Activated CD8-positive, alpha-beta memory T cell treated with anti-CD3 and anti-CD28 coated beads, Interleukin-2, amount 50 U/mL, for 1 hour (primary cell): ENCODE results near the gene FUT8.
"Not testable (repeated sequence)": the region's sequence is repeated elsewhere in the genome, so short reads cannot be mapped to it uniquely, and the experiment has no call there.

ENCODE experiments used
- DNase-seq: peaks from one replicate; pipeline ENCODE4 v3.0.0-alpha.2; 2020; ENCODE audit errors: extremely low read depth

FUT8 gene

DNA sequence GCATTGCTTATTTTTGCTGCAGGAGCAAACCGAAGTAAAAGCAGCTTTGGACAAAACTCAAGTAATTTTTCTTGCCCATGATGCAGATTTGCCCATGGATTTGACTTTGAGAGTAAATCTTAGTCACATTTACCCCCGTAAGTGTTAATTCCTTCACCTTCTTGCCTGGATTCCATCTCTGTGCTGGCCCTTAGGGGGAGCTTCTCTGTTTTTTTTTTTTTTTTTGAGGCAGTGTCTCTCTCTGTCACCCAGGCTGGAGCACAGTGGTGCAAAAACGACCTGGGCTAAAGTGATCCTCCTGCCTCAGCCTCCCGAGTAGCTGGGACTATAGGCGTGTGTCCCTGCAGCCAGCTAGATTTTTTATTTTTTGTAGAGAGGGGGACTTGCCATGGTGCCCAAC, 210.2 kb downstream of the FUT8 start:
- DNase-seq, result no peak

DNA sequence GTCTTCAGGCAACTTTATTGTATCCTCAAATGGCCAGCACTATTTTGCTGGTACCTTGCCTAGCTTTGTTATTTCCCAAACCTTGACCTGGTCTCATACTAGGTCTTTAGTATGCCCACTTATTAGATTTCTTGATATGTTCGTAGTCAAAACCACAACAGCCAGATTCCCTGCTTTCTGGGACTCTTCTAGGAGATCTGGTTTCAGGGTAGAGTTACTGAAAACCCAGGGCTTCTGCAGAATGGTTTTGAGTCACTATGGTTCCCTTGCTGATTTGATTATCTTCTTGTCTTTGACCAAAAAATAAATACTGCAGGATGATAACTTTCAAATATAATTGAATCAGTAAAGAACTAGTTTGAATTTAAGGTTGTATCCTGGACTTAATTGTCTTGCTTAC, 211.2 kb downstream of the FUT8 start:
- no peak for DNase-seq

DNA sequence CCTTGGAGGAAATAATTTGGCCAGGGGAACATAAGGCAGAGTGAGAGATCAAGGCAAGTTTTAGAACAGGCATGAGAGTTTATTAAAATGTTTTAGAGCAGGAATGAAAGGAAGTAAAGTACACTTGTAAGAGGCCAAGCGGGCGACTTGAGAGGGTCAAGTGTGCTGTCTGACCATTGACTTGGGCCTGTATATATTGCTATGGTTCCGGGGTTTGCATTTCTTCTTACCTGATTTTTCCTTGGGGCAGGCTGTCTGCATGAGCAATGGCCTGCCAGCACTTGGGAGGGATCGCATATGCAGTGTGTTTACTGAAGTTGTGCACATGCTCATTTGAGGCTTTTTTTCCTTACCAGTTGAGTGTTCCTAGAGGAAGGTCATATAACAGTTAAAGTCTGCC, 214.8 kb downstream of the FUT8 start:
- no peak for DNase-seq

DNA sequence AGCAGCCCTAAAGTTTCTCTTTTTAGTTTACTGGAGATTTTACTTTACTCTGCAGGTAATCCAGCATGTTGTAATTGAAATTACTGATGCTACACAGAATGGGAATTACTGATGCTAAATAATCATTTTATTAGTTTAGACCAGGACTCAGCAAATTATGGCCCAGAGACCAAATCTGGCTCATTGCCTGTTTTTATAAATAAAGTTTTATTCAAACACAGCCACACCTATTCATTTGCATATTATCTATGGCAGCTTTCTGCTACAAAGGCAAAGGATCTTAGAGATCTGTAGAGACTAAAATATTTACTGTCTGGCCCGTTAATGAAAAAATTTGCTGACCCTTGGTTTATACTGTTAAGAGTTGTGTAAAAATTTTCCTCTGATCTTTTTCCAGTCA, 216.1 kb downstream of the FUT8 start:
- no peak for DNase-seq

DNA sequence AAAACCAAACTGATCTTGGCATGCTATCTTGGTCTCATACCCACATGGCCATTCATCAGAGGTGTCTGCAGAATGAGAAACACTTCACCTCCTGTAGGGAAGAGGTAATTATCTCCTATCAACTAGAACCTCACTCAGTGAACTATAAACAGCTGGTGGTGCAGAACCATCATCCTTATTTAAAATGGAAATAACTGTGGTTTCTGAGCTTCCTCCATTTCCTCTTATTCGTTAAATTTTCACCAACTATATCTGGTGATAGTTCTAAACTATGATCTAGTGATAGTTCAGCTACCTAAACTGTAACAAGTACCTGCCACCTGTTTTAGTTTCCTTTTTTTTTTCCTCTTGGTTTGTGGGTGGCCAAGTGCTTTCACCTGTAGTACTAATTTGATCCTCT, 218.5 kb downstream of the FUT8 start:
- DNase-seq, result no peak

DNA sequence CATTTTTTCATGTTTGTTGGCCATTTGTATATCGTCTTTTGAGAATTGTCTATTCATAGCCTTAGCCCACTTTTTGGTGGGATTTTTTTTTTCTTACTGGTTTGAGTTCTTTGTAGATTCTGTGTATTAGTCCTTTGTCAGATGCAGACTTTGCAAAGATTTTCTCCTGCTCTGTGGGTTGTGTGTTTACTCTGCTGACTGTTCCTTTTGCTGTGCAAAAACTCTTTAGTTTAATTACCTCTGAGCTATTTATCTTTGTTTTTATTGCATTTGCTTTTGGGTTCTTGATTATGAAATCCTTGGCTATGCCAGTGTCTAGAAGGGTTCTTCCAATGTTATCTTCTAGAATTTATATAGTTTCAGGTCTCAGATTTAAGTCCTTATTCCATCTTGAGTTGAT, 220.0 kb downstream of the FUT8 start:
- no peak for DNase-seq

DNA sequence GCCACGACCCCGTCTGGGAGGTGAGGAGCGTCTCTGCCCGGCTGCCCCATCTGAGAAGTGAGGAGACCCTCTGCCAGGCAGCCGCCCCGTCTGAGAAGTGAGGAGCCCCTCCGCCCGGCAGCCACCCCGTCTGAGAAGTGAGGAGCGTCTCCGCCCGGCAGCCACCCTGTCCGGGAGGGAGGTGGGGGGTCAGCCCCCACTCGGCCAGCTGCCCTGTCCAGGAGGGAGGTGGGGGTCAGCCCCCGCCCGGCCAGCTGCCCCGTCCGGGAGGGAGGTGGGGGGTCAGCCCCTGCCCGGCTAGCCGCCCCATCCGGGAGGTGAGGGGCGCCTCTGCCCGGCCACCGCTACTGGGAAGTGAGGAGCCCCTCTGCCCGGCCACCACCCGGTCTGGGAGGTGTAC, 221.1 kb downstream of the FUT8 start:
- DNase-seq, result not testable (repeated sequence)

DNA sequence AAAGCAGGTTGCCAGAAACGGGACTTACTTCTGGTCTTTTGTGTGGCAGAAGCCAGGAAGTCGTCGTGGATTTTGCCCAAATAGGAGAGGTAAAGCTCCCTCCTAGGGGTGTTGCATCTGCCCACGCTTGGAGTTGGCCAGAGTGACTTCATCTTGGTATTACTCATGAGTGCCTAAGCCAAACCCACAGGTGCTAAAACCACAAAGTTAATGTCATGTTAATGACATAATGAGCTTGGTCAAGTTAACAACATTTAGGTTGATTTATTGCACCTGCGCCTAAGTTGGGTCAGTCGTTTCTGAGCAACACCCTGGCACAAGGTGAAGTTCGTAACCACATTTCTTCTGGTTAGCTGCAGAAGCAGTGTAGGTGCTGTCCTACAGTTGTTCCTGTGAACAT, 225.2 kb downstream of the FUT8 start:
- no peak for DNase-seq

DNA sequence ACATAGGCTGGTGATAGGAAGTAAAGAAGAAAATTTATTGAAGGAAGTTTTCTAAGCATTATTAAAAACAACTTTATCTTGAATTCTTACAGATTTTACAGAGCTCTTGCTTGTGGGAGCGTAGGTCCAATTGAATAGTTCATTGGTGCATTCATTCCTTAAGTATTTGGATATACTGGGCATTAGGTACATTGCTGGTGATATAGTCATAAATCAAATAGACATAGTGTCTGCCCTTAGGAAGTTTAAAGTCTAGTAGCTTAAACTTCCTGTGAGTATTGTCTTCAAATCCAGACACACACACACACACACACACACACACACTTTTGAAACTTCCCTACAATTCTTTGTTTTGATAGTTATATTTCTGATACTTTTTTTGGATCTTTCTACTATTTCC, 226.7 kb downstream of the FUT8 start:
- DNase-seq, result no peak

DNA sequence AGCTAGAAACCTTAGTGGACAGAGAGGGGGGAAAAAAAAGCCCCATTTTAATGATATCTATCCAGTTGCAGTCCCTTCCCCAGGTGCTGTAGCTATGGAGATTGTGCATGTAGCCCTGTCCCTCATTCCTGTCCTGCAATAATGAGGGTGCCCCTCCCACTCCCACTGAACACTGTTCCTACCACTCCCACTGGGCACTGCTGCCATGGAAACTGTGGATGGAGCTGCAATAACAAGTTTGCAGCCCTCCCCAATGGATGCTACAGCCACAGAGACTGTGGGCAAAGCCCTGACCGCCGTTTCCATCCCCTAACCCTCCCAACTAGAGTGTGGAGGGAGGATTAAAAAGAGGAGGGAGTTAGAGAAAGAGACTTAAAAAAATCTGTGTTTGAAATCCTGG, 238.3 kb downstream of the FUT8 start:
- DNase-seq, result no peak

DNA sequence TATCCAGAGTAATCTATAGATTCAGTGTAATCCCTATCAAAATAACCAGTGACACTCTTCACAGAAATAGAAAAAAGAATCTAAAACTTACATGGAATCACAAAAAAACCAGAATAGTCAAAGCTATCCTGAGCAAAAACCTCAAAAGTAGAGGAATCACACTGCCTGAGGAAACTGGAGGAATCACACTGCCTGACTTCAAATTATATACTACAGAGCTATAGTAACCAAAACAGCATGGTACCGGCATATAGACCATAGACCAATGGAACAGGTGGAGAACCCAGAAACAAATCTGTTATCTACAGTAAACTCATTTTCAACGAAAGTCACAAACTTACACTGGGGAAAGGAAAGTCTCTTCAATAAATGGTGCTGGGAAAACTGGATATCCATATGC, 244.0 kb downstream of the FUT8 start:
- no peak for DNase-seq

DNA sequence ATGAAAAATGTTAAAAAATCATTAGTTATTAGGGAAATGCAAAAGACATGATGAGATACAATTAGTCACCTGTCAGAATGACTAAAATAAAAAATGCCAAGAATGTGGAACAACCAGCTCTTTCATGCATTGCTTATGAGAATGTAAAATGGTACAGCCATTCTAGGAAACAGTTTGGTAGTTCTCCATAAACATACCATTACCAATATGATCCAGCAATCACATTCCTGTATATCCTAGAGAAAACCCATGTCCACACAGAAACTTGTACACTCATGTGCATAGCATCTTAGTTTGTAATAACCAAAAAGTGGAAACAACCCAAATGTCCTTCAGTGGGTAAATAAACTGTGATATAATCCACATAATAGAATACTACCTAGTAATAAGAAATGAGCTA, 245.7 kb downstream of the FUT8 start:
- no peak for DNase-seq

DNA sequence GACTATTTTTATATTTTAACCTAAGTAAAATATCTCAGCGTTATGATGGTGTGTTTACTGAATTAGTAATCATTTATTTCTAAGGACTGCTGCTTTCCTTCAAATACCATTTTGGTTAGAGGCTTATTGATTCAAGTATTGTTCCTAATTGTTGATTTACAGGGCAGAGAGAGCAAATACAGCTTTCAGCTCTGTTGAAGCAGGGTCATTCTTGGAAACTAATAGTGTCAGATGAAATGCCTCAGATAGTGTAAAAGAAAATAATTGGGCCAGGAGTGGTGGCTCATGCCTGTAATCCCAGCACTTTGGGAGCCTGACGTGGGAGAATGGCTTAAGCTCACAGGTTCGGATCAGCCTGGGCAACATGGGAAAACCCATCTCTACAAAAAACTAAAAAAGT, 249.3 kb downstream of the FUT8 start:
- no peak for DNase-seq

DNA sequence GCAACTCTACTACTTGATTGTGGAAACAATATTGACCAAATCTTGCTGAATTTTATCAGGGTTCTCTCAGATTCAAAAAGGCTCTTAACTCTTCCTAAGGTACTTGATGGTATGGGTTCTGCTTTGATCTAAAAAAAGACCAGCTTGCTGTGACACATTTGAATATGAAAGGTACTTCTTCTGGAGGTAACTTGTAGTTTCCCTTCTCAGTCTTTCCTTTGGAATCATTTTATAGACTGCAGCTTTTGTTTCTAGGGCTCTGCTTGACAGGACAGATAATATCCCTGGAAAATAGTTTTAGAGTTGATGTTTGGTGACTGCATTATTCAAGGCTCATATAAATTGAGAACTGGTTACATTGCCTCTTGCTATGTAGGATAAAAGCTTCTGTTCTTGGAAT, 251.9 kb downstream of the FUT8 start:
- no peak for DNase-seq

DNA sequence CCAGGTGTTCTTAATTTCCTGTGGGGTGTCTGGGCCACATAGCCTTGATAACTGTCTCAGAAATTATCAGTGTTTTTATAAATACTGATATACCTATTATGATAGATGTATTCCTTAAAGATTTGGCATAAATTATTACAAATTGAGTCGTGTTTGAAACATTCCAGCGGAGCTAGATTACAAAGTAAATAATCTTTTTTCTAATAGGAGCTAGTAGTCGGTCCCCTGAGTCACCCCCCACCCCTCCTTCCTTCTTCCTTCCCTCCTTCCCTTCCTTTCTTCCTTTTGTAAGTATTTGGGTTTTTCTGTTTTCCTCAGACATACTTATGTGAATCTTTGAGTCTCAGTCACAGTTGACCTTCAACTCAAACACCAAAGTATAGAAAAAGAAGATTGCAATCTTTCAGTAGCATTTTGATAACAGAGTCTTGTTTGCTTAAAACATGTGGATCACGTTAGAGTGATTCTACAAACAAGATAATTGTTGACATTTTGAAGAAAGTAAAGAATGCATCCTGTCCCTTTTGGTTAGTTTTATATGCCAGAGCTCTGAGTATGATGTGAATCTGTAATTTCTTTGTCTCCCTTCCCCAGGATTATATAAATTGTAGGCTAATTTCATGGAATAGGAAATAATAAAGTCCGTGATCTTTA, 264.0 kb downstream of the FUT8 start:
- no peak for DNase-seq

DNA sequence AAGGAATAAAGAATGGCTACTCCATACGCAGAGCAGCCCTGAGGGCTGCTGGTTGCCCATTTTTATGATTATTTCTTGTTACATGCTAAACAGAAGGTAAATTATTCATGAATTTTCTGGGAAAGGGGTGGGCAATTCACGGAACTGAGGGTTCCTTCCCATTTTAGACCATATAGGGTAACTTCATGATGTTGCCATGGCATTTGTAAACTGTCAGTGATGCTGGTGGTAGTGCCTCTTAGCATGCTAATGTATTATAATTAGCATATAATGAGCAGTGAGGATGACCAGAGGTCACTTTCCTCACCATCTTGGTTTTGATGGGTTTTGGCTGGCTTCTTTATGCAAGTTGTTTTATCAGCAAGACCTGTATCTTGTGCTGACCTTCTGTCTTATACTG, 273.0 kb downstream of the FUT8 start:
- no peak for DNase-seq

DNA sequence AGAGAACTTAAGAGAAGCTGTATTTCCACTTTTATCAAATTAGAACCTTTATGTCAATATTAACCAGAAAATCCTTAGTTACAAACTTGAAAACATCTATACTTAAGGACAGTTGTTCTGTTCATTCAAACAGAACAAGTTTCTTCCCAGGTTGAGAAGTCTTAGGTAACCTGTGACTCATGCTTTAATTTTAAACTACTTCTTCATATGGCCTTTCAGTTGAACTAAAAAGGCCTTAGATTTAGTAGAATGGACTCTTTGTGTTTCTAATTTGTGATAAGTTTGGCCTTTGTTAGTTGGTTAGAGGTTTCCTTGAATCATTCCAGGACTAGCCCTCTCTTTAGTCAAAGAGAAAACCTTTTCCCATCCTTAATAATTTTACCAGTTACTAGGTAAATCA, 274.2 kb downstream of the FUT8 start:
- no peak for DNase-seq

DNA sequence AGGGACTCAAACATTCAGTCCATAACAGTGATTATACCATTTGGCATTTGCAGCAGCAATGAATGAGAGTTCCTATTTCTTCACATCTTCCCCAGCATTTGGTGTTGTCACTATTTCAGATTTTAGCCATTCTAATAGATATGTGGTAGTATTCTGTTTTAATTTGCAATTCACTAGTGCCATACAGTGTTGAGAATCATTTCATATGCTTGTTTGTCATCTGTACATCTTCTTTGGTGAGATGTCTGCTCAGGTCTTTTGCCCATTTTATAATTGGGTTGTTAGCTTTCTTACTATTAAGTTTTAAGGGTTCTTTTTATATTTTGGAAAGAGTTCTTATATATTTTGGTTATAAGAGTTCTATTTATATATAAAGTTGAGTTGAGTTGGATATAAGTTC, 276.5 kb downstream of the FUT8 start:
- no peak for DNase-seq

DNA sequence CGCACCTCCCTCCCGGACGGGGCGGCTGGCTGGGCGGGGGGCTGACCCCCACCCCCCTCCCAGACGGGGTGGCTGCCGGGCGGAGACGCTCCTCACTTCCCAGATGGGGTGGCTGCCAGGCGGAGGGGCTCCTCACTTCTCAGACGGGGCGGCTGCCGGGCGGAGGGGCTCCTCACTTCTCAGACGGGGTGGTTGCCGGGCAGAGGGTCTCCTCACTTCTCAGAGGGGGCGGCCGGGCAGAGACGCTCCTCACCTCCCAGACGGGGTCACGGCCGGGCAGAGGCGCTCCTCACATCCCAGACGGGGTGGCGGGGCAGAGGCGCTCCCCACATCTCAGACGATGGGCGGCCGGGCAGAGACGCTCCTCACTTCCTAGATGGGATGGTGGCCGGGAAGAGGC, 280.0 kb downstream of the FUT8 start:
- not testable (repeated sequence) for DNase-seq

DNA sequence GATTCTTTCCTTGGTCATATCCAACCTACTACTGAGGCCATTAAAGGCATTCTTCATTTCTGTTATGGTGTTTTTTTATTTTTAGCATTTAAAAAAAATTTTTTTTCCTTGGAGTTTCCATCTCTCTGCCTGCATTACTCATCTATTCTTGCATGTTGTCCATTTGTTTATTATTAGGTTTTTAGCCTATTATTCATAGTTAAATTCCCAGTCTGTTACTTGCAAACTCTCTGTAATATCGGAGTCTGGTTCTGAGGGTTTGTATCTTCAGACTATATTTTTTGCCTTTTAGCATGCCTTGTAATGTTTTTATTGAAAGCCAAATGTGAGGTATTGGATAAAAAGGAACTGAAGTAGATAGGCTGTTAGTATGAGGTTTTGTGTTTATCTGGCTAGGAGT, 284.3 kb downstream of the FUT8 start:
- DNase-seq, result no peak

DNA sequence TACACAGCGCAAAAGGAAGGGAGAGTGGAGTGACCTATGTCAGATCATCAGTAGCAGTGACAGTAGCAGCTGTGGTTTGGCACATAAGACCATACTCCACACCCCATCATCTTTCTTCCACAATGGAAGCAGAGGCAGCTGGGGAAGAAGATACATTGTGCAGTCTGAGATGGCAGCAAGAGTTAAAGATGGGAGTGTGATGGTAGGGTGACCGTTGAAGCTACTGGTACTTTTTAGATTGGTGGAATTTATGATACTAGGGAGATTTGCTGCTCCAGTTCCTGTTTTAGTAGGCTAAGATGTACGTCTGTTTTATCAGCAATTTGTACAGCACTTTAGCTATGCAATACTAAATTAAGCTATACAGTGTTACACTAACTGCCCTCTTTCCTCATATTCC, 291.0 kb downstream of the FUT8 start:
- DNase-seq, result no peak

DNA sequence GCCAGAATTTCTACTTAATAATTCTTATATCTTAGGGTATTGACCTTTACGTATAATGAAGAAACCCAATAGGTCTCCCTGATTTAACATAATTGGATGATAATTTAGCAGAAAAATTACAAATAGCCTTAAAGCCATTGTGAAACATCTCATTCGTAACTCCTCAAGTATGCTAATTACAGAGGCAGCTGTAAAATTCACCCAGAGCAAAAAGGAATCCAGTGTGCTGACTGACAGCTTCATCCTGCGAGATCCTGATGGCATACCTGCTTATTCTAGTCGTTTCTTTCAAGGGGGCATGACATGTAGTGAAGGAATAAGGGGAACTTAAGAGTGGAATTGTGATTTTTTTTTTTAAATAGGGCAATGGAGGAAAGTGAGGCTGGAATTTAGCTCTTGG, 291.5 kb downstream of the FUT8 start:
- no peak for DNase-seq

DNA sequence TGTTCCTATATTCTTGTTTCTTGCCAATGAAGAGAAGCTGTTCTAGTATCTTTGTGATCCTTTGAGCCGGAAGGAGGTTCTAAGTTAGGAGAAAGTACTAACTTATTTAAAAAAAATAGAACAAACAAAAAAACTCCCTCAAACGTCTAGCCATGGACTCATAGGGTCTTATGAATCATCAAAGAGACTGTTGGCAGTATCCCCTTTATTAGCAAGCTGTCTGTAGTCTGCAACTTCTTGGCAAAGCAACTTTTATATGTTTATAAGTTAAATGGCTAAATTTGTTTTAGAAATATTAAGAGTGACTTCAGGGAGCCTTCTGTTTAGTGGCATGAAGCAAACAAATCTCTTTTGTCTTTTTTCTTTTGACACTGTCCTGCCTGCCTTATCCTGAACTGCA, 291.9 kb downstream of the FUT8 start:
- no peak for DNase-seq

DNA sequence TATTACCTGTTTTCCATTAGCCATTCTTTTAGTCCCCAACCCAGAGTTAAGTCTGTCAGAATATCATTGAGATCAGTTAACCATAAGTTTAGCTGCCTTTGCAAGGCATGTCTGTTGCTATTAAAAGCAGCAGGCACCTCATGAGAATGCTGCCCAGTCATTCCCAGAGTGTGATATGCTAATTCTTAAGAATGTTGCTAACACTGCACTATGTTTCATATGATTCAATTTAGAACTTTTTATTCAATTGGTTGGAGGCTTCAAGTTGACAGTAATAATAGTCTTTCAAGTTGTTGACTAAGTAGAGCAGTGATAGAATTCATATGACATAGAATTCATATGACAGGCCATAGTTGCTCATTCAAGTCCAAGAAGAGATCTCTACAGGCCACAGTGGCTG, 292.3 kb downstream of the FUT8 start:
- DNase-seq, result no peak

DNA sequence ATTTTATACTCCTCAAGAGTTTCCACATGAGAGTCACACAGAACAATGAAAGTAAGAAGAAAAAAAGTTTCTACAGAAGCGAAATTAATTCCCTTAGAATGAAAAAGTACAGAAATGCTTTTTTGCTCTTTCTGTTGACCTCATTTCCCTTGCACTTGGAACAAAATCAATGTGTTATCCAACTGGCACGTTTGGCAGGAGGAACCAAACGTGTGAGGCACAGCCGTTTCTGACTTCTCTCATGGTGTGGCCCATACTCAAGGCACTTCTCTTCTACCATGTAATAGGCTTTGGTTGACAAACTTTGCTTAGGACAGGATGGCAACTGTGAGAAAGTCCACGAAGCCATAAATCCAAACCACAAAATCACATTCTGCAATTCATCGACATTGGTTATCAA, 297.0 kb downstream of the FUT8 start:
- no peak for DNase-seq
